Pancreas (tissue), 10 donors: Measurements from ENCODE around the gene KCNK15. TPM values are rescaled to one million over a fixed set of nuclear protein-coding genes. Genes with fewer than 3 reads are reported as not detected.

ENCODE experiments used
- ATAC-seq, 4 donors: fragments of 200-7000 bp; cut with Tn5 transposase; one replicate each; pipeline versions ENCODE4 v1.8.0 to v1.9.1; 2020; ENCODE audit warnings: mild to moderate bottlenecking in 4 of 4, moderate library complexity in 4 of 4
- DNase-seq, 6 donors: peaks; one replicate each; pipeline ENCODE4 v3.0.0-alpha.2; 2020
- FAIRE-seq: peaks from 2 replicates; lab custom pipeline; 2012; peaks lifted over from hg19 to GRCh38; lab: Jason Lieb, UNC
- H3K27ac ChIP-seq, 4 donors: fragments of 200-600 bp; sonication (generic); 1 replicate in 3 of 4; 2 replicates in 1 of 4; pipeline versions ENCODE4 v1.5.0 to v1.8.0; 2020
- H3K27me3 ChIP-seq, 4 donors: fragments of 200-600 bp; one replicate each; pipeline ENCODE4 v1.8.0; 2021
- H3K36me3 ChIP-seq, 3 donors: fragments of 200-600 bp; sonication (generic) in 1 of 3; one replicate each; pipeline versions ENCODE4 v1.5.0 to v1.8.0; 2020 to 2021
- H3K4me1 ChIP-seq, 3 donors: fragments of 200-600 bp; one replicate each; pipeline ENCODE4 v1.8.0; 2021
- H3K4me3 ChIP-seq, 4 donors: fragments of 200-600 bp; sonication (generic) in 2 of 4; one replicate each; pipeline versions ENCODE4 v1.5.0 to v1.8.0; 2020 to 2021
- H3K9me3 ChIP-seq, 4 donors: fragments of 200-600 bp; one replicate each; pipeline ENCODE4 v1.8.0; 2021
- WGBS, 2 donors: extraction: QIAGEN DNeasy Blood & Tissue Kit; methylation state at CpG; one replicate each; pipeline ENCODE4 v1.1.7; 2013; 5-methylcytosine and 5-hydroxymethylcytosine counted together
- intact Hi-C, 3 donors: fragments of 100-400 bp; cut with DNase I; formaldehyde crosslinking; loops; one replicate each; pipeline versions ENCODE4 v1.11.1 to v1.14.2; 2022
- polyA plus RNA-seq, 2 donors: library from polyadenylated mRNA; stranded (reverse); fragments of 200-250 nt; gene quantifications; one replicate each; pipeline ENCODE4 v1.2.3, GENCODE V29; 2013
- total RNA-seq, 6 donors: library from RNA; stranded (reverse); fragmentation: NEBNext Ultra II Directional in 4 of 6; extraction: Animal tissue kit (Norgen Biotek cat#: 25700) in 4 of 6; gene quantifications; one replicate each; pipeline versions ENCODE4 v1.2.1 to v1.2.4, GENCODE V29; 2021 to 2023
- TF ChIP-seq, protein P1 (sequence below), 4 donors: fragments of 200-600 bp; sonication (generic) in 3 of 4; IDR thresholded peaks; one replicate each; pipeline versions ENCODE4 v1.5.0 to v1.8.0; 2021; ENCODE audit warnings: antibody characterized with exemption in 4 of 4
- donor health status: healthy with polysubstance abuse.
- donor health status: DM: no; HTN: no; CAD: no; lungs with moderate emphysema.
- donor health status: DM: no; HTN: no; CAD: no.
- donor health status: control.
- donor health status: control.
- donor health status: Bipolar disorder and iron deficiency.
- donor health status: DM: yes; HTN: yes; CAD: no.
- donor health status: DM: no; HTN: no; CAD: no.
- donor health status: DM: no; HTN: no; CAD: no.
- donor health status: DM: yes; HTN: yes; CAD: no.

KCNK15 gene
- total and polyA plus RNA-seq, 8 donors, result 0.42 to 2.5 (median 1.0) TPM

DNA sequence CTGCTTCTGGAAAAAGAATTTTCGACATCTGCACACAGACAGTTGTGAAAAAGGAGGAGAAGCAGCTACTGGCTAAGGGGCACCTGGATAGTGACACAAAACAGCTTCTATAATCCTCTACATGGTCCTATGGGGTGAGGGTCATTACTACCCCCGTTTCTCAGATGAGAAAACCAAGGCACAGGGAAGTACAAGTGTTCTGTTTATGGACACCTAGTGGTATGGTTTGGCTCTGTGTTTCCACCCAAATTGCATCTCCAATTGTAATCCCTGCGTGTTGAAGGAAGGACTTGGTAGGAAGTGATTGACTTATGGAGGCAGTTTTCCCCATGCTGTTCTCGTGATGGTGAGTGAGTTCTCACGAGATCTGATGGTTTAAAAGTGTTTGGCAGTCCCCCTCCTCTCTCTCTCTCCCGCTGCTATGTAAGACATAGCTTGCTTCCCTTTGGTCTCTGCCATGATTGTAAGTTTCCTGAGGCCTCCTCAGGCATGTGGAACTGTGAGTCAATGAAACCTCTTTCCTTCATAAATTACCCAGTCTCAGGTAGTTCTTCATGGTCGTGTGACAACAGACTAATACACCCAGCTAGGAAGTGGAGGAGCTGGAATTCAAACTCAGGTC lies 2.5 kb upstream of the KCNK15 start:
- no peak for FAIRE-seq
- Histone ChIP-seq H3K27me3 (no peaks in the 10 kb centered on the region), H3K27ac (no peak overlapping the region), H3K36me3 (no peaks in the 10 kb centered on the region), H3K9me3 (no peaks in the 10 kb centered on the region), H3K4me3 (no peak overlapping the region), H3K4me1 (peaks cover 0 to 16% (median 0%) of the 10 kb centered on the region in 3 donors)
- TF ChIP-seq, protein P1, sequence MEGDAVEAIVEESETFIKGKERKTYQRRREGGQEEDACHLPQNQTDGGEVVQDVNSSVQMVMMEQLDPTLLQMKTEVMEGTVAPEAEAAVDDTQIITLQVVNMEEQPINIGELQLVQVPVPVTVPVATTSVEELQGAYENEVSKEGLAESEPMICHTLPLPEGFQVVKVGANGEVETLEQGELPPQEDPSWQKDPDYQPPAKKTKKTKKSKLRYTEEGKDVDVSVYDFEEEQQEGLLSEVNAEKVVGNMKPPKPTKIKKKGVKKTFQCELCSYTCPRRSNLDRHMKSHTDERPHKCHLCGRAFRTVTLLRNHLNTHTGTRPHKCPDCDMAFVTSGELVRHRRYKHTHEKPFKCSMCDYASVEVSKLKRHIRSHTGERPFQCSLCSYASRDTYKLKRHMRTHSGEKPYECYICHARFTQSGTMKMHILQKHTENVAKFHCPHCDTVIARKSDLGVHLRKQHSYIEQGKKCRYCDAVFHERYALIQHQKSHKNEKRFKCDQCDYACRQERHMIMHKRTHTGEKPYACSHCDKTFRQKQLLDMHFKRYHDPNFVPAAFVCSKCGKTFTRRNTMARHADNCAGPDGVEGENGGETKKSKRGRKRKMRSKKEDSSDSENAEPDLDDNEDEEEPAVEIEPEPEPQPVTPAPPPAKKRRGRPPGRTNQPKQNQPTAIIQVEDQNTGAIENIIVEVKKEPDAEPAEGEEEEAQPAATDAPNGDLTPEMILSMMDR (IDR thresholded peaks at IDR 0.05), result no peak
- intact Hi-C loops, result no loop called here
- no peak for ATAC-seq
- DNase-seq, result no peak
- WGBS, 2 donors, result 56 to 62% methylated on average over 7 of the region's 7 CpGs

DNA sequence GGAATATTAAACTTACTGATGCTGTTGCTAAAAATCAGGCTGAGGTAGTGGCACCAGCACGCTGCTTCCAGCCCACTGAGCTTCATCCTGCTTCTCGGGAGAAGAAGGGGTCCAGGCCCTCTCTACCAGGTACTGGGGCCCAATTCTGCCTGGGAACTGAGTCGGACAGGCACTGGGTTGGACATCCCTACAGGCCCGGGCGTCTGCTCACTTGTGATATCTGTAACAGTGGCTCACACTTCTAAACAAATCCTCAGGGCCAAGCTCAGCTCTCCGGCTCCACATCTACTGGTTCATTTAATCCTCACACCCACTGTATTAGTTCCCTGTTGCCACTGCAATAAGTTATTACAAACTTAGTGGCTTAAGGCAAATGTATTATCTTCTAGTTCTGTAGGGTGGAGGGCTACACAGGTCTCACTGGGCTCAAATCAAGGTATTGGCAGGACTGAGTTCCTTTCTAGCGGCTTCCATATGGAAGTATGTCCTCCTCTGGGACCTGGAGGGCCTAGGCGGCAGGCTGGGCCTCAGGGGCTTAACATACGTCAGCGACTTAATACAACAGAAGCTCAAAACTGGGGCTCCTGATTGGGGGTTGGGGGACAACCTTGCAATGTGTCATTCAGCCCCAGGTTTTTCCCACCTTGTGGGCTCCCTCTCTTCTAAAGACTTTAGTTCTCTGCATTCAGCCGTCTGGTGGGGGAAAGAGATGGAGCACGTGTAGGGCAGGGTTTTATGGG lies 1.6 kb upstream of the KCNK15 start:
- H3K27ac ChIP-seq, result no peak overlapping the region

GRCh38 chr20:44745122-44745597 lies 505 bp upstream of the KCNK15 start:
- ATAC-seq (no peak), FAIRE-seq (no peak), DNase-seq (no peak)
- TF ChIP-seq, protein P1 (IDR thresholded peaks at IDR 0.05), result no peak
- 56 to 59% methylated on average over 4 to 5 of the region's 5 CpGs for WGBS, 2 donors
- Histone ChIP-seq H3K27ac (no peak overlapping the region), H3K36me3 (no peaks in the 10 kb centered on the region), H3K4me3 (peak overlapping the region in 2 of 4 donors; percentile 47 to 53), H3K4me1 (peaks cover 0 to 16% (median 0%) of the 10 kb centered on the region in 3 donors), H3K9me3 (no peaks in the 10 kb centered on the region), H3K27me3 (no peaks in the 10 kb centered on the region)
- intact Hi-C loops, result loop anchor here in 2 of 3 donors (5.0 kb wide), 2 partner anchors 117 to 122 kb away; no protein-coding TSS in a partner anchor

More for the DNA sequence above, 1.6 kb upstream of the KCNK15 start:
- intact Hi-C loops, result no loop called here
- no peaks in the 10 kb centered on the region for H3K9me3 ChIP-seq
- DNase-seq, result peak in 1 of 6 donors; percentile 6
- TF ChIP-seq, protein P1 (IDR thresholded peaks at IDR 0.05), result no peak
- H3K4me1 ChIP-seq, result peaks cover 0 to 16% (median 0%) of the 10 kb centered on the region in 3 donors
- no peak overlapping the region for H3K4me3 ChIP-seq
- H3K27me3 ChIP-seq, result no peaks in the 10 kb centered on the region
- no peak for FAIRE-seq
- H3K36me3 ChIP-seq, result no peaks in the 10 kb centered on the region
- no peak for ATAC-seq
- 90 to 94% methylated on average over 12 of the region's 12 CpGs for WGBS, 2 donors

DNA sequence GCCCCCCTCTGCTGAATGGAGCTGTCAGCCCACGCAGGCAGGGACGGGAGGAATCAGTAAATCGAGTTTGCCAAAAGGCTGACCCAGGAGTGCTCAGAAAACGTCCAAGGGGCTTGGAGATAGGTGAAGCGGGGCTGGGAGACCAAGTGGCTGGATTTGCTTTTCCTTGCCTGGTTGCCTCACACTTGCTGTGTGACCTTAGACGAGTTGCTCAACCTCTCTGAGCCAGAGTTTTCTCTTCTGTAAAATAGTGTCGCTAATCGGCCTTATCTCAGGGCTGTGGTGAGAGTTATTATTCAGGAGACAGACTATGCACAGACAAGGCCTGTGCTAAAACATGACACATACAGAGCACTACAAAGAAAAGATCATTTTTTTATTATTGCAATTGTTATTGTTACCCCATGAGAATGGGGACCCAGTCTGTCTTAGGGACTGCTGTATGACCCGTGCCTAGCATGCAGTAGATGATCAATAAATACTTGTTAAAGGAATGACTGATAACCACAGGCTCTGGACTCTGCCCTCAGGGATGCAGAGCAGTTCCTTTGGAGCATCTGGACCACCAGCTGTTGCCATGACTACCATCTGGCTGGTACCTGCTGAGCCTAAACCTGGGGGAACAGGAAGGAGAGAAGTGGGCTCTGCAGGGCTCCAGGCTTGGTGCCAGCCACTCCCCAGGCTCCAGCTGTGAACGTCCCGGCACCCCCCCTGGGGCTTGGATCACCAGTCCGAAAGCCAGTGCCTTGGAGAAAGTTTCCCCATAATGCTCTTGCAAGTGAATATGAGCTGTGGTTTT lies 901 bp downstream of the KCNK15 start:
- Histone ChIP-seq H3K36me3 (no peaks in the 10 kb centered on the region), H3K27ac (peak overlapping the region; percentile 3 to 74 (median 31)), H3K4me1 (peaks cover 0 to 16% (median 0%) of the 10 kb centered on the region in 3 donors), H3K9me3 (no peaks in the 10 kb centered on the region), H3K27me3 (no peaks in the 10 kb centered on the region), H3K4me3 (peak overlapping the region; percentile 26 to 53 (median 41))
- DNase-seq (peak in 3 of 6 donors; percentile 24 to 50 (median 45)), ATAC-seq (peak; percentile 11 to 38 (median 14)), FAIRE-seq (no peak)
- TF ChIP-seq, protein P1 (IDR thresholded peaks at IDR 0.05), result no peak
- intact Hi-C loops, result loop anchor here in 2 of 3 donors (5.0 kb wide), 2 partner anchors 116 to 121 kb away; no protein-coding TSS in a partner anchor
- WGBS, 2 donors, result 17 to 23% methylated on average over 12 of the region's 12 CpGs
